Transverse colon (tissue), 4 donors: ENCODE measurements around the gene CYFIP1. TPM values are rescaled to one million over a fixed set of nuclear protein-coding genes. Genes with fewer than 3 reads are reported as not detected.

Experiments
- DNase-seq: peaks from one replicate; pipeline ENCODE4 v3.0.0-alpha.2; 2019
- H3K27ac ChIP-seq, 4 donors: fragments of 200-600 bp; sonication (generic); 2 replicates each; pipeline ENCODE4 v1.5.1; 2016 to 2018; ENCODE audit warnings: inconsistent platforms in 4 of 4
- H3K27me3 ChIP-seq: fragments of 200-600 bp; sonication (generic); 2 replicates; pipeline ENCODE4 v1.5.1; 2017; ENCODE audit warnings: inconsistent platforms
- H3K36me3 ChIP-seq, 4 donors: fragments of 200-600 bp; sonication (generic); 2 replicates each; pipeline ENCODE4 v1.5.1; 2017 to 2019; ENCODE audit warnings: inconsistent platforms in 4 of 4
- H3K4me1 ChIP-seq, 4 donors: fragments of 200-600 bp; sonication (generic); 2 replicates each; pipeline ENCODE4 v1.5.1; 2017 to 2020; ENCODE audit warnings: inconsistent platforms in 4 of 4
- H3K4me3 ChIP-seq, 4 donors: fragments of 200-600 bp; sonication (generic); 1 replicate in 1 of 4; 2 replicates in 3 of 4; pipeline versions ENCODE4 v1.5.1 to v1.6.1; 2017 to 2019; ENCODE audit warnings: inconsistent platforms in 4 of 4
- H3K9me3 ChIP-seq, 2 donors: fragments of 200-600 bp; sonication (generic); 2 replicates each; pipeline ENCODE4 v1.5.1; 2017 to 2019; ENCODE audit warnings: inconsistent platforms in 2 of 2
- CTCF ChIP-seq, 5 experiments: fragments of 200-600 bp in 3 of 5; fragments of 450-650 bp in 2 of 5; sonication (generic) in 3 of 5; IDR thresholded peaks; 1 replicate in 2 of 5; 2 replicates in 3 of 5; pipeline ENCODE4 v1.5.1; 2016 to 2017; ENCODE audit warnings: antibody characterized with exemption in 5 of 5, inconsistent platforms in 3 of 5, mild to moderate bottlenecking in 2 of 5, moderate library complexity in 1 of 5
- EP300 ChIP-seq: sonication (generic); formaldehyde crosslinking; IDR thresholded peaks from one replicate; pipeline ENCODE4 v1.6.1; 2017; ENCODE audit warnings: antibody characterized with exemption, low read depth
- POLR2A ChIP-seq: fragments of 450-650 bp; IDR thresholded peaks from one replicate; pipeline ENCODE4 v1.6.1; 2016; ENCODE audit warnings: antibody characterized with exemption, mild to moderate bottlenecking, moderate library complexity
- POLR2AphosphoS5 ChIP-seq, 3 donors: sonication (generic); formaldehyde crosslinking; IDR thresholded peaks; one replicate each; pipeline ENCODE4 v1.6.1; 2016; ENCODE audit warnings: antibody characterized with exemption in 3 of 3
- WGBS, 2 donors: methylation state at CpG; one replicate each; pipeline ENCODE4 v1.1.5; 2018; ENCODE audit warnings: low coverage in 1 of 2; 5-methylcytosine and 5-hydroxymethylcytosine counted together
- in situ Hi-C, 4 donors: fragments of 200-750 bp; cut with MboI; loops; one replicate each; pipeline versions ENCODE4 v1.15.0 to v1.15.1; 2017; ENCODE audit warnings: low sequenced_read_pairs in 3 of 4, low pct_ligation_motif_present in 1 of 4, low pct_unique_long_range_greater_than_20kb in 1 of 4
- intact Hi-C: fragments of 100-400 bp; cut with DNase I; formaldehyde crosslinking; loops from one replicate; pipeline ENCODE4 v1.15.1; 2023; ENCODE audit warnings: low total_unique reads
- total RNA-seq, 4 donors: library from RNA; depleted of rRNA; stranded (reverse); fragments of >200 nt; gene quantifications; one replicate each; pipeline ENCODE4 v1.1.0, GENCODE V29; 2016

The CYFIP1 gene
- total RNA-seq, 4 donors from 2014 or later: 63.7 to 201 (median 171) TPM

- DNase-seq: no peak
- Histone ChIP-seq H3K4me3 (no peak overlapping the region), H3K4me1 (peaks cover 11 to 14% (median 12%) of the 10 kb centered on the region in 4 donors), H3K36me3 (peaks cover 0 to 36% (median 13%) of the 10 kb centered on the region in 4 donors), H3K27me3 (no peaks in the 10 kb centered on the region), H3K9me3 (no peaks in the 10 kb centered on the region), H3K27ac (no peak overlapping the region)
- intact Hi-C loops: no loop called here
- TF ChIP-seq CTCF (IDR thresholded peaks at IDR 0.05): no peak
- in situ Hi-C loops: loop anchor here in 1 of 4 donors (25.0 kb wide), 1 partner anchor 96 kb away; the partner anchor contains the start of gene TUBGCP5
- WGBS, 2 donors: 83 to 93% methylated on average over 3 to 4 of the region's 4 CpGs
These were observed 39.0 kb downstream of the CYFIP1 start for GRCh38 chr15:22941179-22941578.

GRCh38 chr15:22939652-22940061 lies 40.5 kb downstream of the CYFIP1 start:
- TF ChIP-seq POLR2AphosphoS5 (IDR thresholded peaks at IDR 0.05) (no peak), EP300 (no peak), POLR2A (no peak), CTCF (IDR thresholded peaks at IDR 0.05) (no peak)
- peaks cover 4 to 6% (median 6%) of the 10 kb centered on the region in 4 donors for H3K4me1 ChIP-seq
- intact Hi-C loops (no loop called here), in situ Hi-C loops (loop anchor here in 1 of 4 donors (25.0 kb wide), 1 partner anchor 98 kb away; the partner anchor contains the start of gene TUBGCP5)
- H3K27ac ChIP-seq: no peak overlapping the region
- 86 to 91% methylated on average over 2 to 9 of the region's 10 CpGs for WGBS, 2 donors
- H3K27me3 ChIP-seq: no peaks in the 10 kb centered on the region
- no peaks in the 10 kb centered on the region for H3K9me3 ChIP-seq
- H3K4me3 ChIP-seq: no peak overlapping the region
- peaks cover 0 to 40% (median 18%) of the 10 kb centered on the region in 4 donors for H3K36me3 ChIP-seq
- no peak for DNase-seq

GRCh38 chr15:22939051-22939450 lies 41.1 kb downstream of the CYFIP1 start:
- no peak for DNase-seq
- intact Hi-C loops: no loop called here
- in situ Hi-C loops: loop anchor here in 1 of 4 donors (25.0 kb wide), 1 partner anchor 98 kb away; the partner anchor contains the start of gene TUBGCP5
- TF ChIP-seq CTCF (IDR thresholded peaks at IDR 0.05) (no peak), POLR2A (no peak), EP300 (no peak), POLR2AphosphoS5 (IDR thresholded peaks at IDR 0.05) (no peak)
- Histone ChIP-seq H3K9me3 (no peaks in the 10 kb centered on the region), H3K27ac (no peak overlapping the region), H3K4me3 (no peak overlapping the region), H3K27me3 (no peaks in the 10 kb centered on the region), H3K36me3 (peaks cover 0 to 40% (median 18%) of the 10 kb centered on the region in 4 donors), H3K4me1 (no peaks in the 10 kb centered on the region)
- WGBS, 2 donors: 75 to 81% methylated on average over 4 to 13 of the region's 13 CpGs

GRCh38 chr15:22936577-22937472 lies 43.3 kb downstream of the CYFIP1 start:
- 83 to 96% methylated on average over 7 to 23 of the region's 23 CpGs for WGBS, 2 donors
- no peak for TF ChIP-seq POLR2AphosphoS5 (IDR thresholded peaks at IDR 0.05)
- no peak for TF ChIP-seq POLR2A
- TF ChIP-seq EP300: no peak
- no peak for TF ChIP-seq CTCF (IDR thresholded peaks at IDR 0.05)
- in situ Hi-C loops: loop anchor here in 1 of 4 donors (25.0 kb wide), 1 partner anchor 100 kb away; the partner anchor contains the start of gene TUBGCP5
- no peaks in the 10 kb centered on the region for H3K27me3 ChIP-seq
- H3K4me3 ChIP-seq: no peak overlapping the region
- no peaks in the 10 kb centered on the region for H3K9me3 ChIP-seq
- intact Hi-C loops: no loop called here
- no peaks in the 10 kb centered on the region for H3K4me1 ChIP-seq
- no peak for DNase-seq
- H3K27ac ChIP-seq: no peak overlapping the region
- peaks cover 0 to 43% (median 20%) of the 10 kb centered on the region in 4 donors for H3K36me3 ChIP-seq
